A549 (cell line): ENCODE measurements around the gene RASA1. TPM values are rescaled to one million over a fixed set of nuclear protein-coding genes. Genes with fewer than 3 reads are reported as not detected.
A peak's percentile ranks its signal among the peaks of the same experiment; 100 is the strongest.

ENCODE experiments used
- ATAC-seq, 2 experiments: fragments of 200-7000 bp in 1 of 2; fragments of >200 bp in 1 of 2; cut with Nextera tagmentation in 1 of 2; cut with Tn5 transposase in 1 of 2; 3 replicates each; pipeline versions ENCODE4 v1.8.0 to v1.9.1; 2018 to 2020; ENCODE audit warnings: mild to moderate bottlenecking in 1 of 2, moderate library complexity in 1 of 2
- CTCF ChIA-PET: fragments of 300-600 bp; sonication (Branson Sonifier 250); formaldehyde crosslinking; extraction: SDS; loops from one replicate; lab custom pipeline; 2021; ENCODE audit warnings: antibody characterized with exemption, inconsistent platforms; lab: Yijun Ruan, JAX
- POLR2A ChIA-PET: fragments of 350-600 bp; formaldehyde crosslinking; extraction: SDS; loops from one replicate; lab custom pipeline; 2021; ENCODE audit warnings: antibody characterized with exemption, inconsistent platforms; lab: Yijun Ruan, JAX
- DNase-seq, 2 experiments: peaks; one replicate each; pipeline versions ENCODE4 v3.0.0 to v3.0.0-alpha.2; 2011 to 2016; ENCODE audit warnings: low read depth in 1 of 2, low spot score in 1 of 2
- FAIRE-seq: peaks from 2 replicates; lab custom pipeline; 2011; peaks lifted over from hg19 to GRCh38; lab: Jason Lieb, UNC
- H3K27ac ChIP-seq, 2 experiments: fragments of >200 bp; sonication (Bioruptor Twin); formaldehyde crosslinking; 3 replicates each; pipeline ENCODE4 v1.5.1; 2016 to 2017
- H3K4me1 ChIP-seq: fragments of >200 bp; sonication (Bioruptor Twin); formaldehyde crosslinking; 3 replicates; pipeline ENCODE4 v1.6.1; 2016
- H3K4me2 ChIP-seq: fragments of >200 bp; sonication (Bioruptor Twin); formaldehyde crosslinking; 3 replicates; pipeline ENCODE4 v1.6.1; 2016
- H3K4me3 ChIP-seq: fragments of >200 bp; sonication (Bioruptor Twin); formaldehyde crosslinking; 3 replicates; pipeline ENCODE4 v1.5.1; 2016
- H3K9me3 ChIP-seq: fragments of >200 bp; sonication (Bioruptor Twin); formaldehyde crosslinking; 3 replicates; pipeline ENCODE4 v1.6.1; 2016
- ATOH8 ChIP-seq: fragments of 250-450 bp; sonication (Bioruptor Pico); IDR thresholded peaks from 2 replicates; pipeline ENCODE4 v1.5.0; 2020; ENCODE audit warnings: low read depth, mild to moderate bottlenecking, moderate library complexity
- BCL3 ChIP-seq: fragments of >200 bp; sonication (Bioruptor Twin); formaldehyde crosslinking; IDR thresholded peaks from 3 replicates; pipeline ENCODE4 v1.6.1; 2016
- CBX8 ChIP-seq: fragments of 200-600 bp; sonication (generic); IDR thresholded peaks from 2 replicates; pipeline ENCODE4 v1.6.1; 2016
- CTCF ChIP-seq: fragments of >200 bp; sonication (Bioruptor Twin); formaldehyde crosslinking; IDR thresholded peaks from 3 replicates; pipeline ENCODE4 v1.5.1; 2016
- EHF ChIP-seq: fragments of 250-450 bp; sonication (Bioruptor Pico); IDR thresholded peaks from 2 replicates; pipeline ENCODE4 v1.5.0; 2020; ENCODE audit warnings: mild to moderate bottlenecking
- ELK1 ChIP-seq: fragments of 150-350 bp; IDR thresholded peaks from 2 replicates; pipeline ENCODE4 v1.6.1; 2014; ENCODE audit warnings: low read depth, mild to moderate bottlenecking, low read length
- FOSL2 ChIP-seq, 2 experiments: fragments of 450-650 bp in 1 of 2; fragments of >200 bp in 1 of 2; sonication (Bioruptor Twin) in 1 of 2; formaldehyde crosslinking; IDR thresholded peaks; 2 replicates each; pipeline versions ENCODE4 v1.5.0 to v1.6.1; 2016 to 2020; ENCODE audit warnings: mild to moderate bottlenecking in 1 of 2, moderate library complexity in 1 of 2
- FOXS1 ChIP-seq: fragments of 250-450 bp; sonication (Bioruptor Pico); IDR thresholded peaks from 2 replicates; pipeline ENCODE4 v1.5.0; 2020; ENCODE audit warnings: mild to moderate bottlenecking, moderate library complexity
- JUN ChIP-seq, 2 experiments: fragments of >200 bp; sonication (Bioruptor Twin); formaldehyde crosslinking; IDR thresholded peaks; 2 replicates in 1 of 2; 3 replicates in 1 of 2; pipeline ENCODE4 v1.6.1; 2016 to 2017
- KDM1A ChIP-seq: fragments of 200-600 bp; sonication (generic); IDR thresholded peaks from 2 replicates; pipeline ENCODE4 v1.6.1; 2016; ENCODE audit warnings: low read depth, mild to moderate bottlenecking
- MAX ChIP-seq: IDR thresholded peaks from 2 replicates; pipeline ENCODE4 v1.6.1; 2012
- MAZ ChIP-seq: fragments of 150-350 bp; IDR thresholded peaks from 2 replicates; pipeline ENCODE4 v1.6.1; 2014; ENCODE audit warnings: antibody characterized with exemption, low read depth, low read length, borderline replicate concordance
- MYC ChIP-seq: IDR thresholded peaks from 2 replicates; pipeline ENCODE4 v1.6.1; 2012; ENCODE audit warnings: mild to moderate bottlenecking, inconsistent platforms, low read length, improper control_type of control experiment, borderline replicate concordance
- NFE2L2 ChIP-seq: fragments of 150-350 bp; conservative IDR thresholded peaks from 2 replicates; pipeline ENCODE4 v1.6.1; 2014; ENCODE audit warnings: low read length
- POLR2A ChIP-seq: IDR thresholded peaks from 2 replicates; pipeline ENCODE4 v1.6.1; 2012; ENCODE audit warnings: mild to moderate bottlenecking, low read length
- RAD21 ChIP-seq, 2 experiments: fragments of >200 bp in 1 of 2; sonication (Bioruptor Twin) in 1 of 2; formaldehyde crosslinking in 1 of 2; IDR thresholded peaks in 1 of 2; conservative IDR thresholded peaks in 1 of 2; 2 replicates in 1 of 2; 3 replicates in 1 of 2; pipeline ENCODE4 v1.6.1; 2012 to 2018; ENCODE audit warnings: inconsistent platforms in 1 of 2
- RARB ChIP-seq: fragments of 250-450 bp; sonication (Bioruptor Pico); IDR thresholded peaks from 2 replicates; pipeline ENCODE4 v1.8.0; 2021; ENCODE audit warnings: mild to moderate bottlenecking, moderate library complexity
- RFX5 ChIP-seq: fragments of 450-650 bp; IDR thresholded peaks from 2 replicates; pipeline ENCODE4 v1.7.1; 2014; ENCODE audit warnings: antibody characterized with exemption, mild to moderate bottlenecking, moderate library complexity
- RNF2 ChIP-seq: fragments of 200-600 bp; sonication (generic); IDR thresholded peaks from 2 replicates; pipeline ENCODE4 v1.6.1; 2016; ENCODE audit warnings: low read depth, mild to moderate bottlenecking, antibody characterized with exemption, moderate library complexity, borderline replicate concordance
- SMC3 ChIP-seq: fragments of >200 bp; sonication (Bioruptor Twin); formaldehyde crosslinking; IDR thresholded peaks from 3 replicates; pipeline ENCODE4 v1.6.1; 2018; ENCODE audit warnings: inconsistent platforms
- TFCP2L1 ChIP-seq: fragments of 250-450 bp; sonication (Bioruptor Pico); IDR thresholded peaks from 2 replicates; pipeline ENCODE4 v1.5.0; 2021; ENCODE audit warnings: mild to moderate bottlenecking
- USF2 ChIP-seq: fragments of 450-650 bp; IDR thresholded peaks from 2 replicates; pipeline ENCODE4 v1.6.1; 2014; ENCODE audit warnings: antibody characterized with exemption
- ZFP36 ChIP-seq: fragments of 450-650 bp; IDR thresholded peaks from 2 replicates; pipeline ENCODE4 v1.6.1; 2014; ENCODE audit warnings: borderline replicate concordance; ENCODE audit not compliant: partially characterized antibody
- ZNF302 ChIP-seq: fragments of 250-450 bp; sonication (Bioruptor Pico); IDR thresholded peaks from 2 replicates; pipeline ENCODE4 v1.9.0; 2021; ENCODE audit warnings: inconsistent platforms, mild to moderate bottlenecking, moderate library complexity
- ZSCAN20 ChIP-seq: fragments of 250-450 bp; sonication (Bioruptor Pico); IDR thresholded peaks from 2 replicates; pipeline ENCODE4 v1.8.0; 2022; ENCODE audit warnings: mild to moderate bottlenecking, moderate library complexity
- WGBS: methylation state at CpG from one replicate; pipeline ENCODE4 v1.1.6; 2017; ENCODE audit errors: missing lambda C conversion rate; 5-methylcytosine and 5-hydroxymethylcytosine counted together
- polyA plus RNA-seq, 4 experiments: library from polyadenylated mRNA; depleted of rRNA in 3 of 4; stranded (reverse); fragments of >200 nt; fragmentation: RNase III in 1 of 4; extraction: RNeasy Plus Mini Kit Qiagen cat#74134 plus additional on column Dnase treatment in 1 of 4; gene quantifications; 2 replicates in 3 of 4; 3 replicates in 1 of 4; pipeline ENCODE4 v1.2.3, GENCODE V29; 2011 to 2017

RASA1 gene
- polyA plus RNA-seq, 2 of the 4 experiments (the other 2 are of a cell fraction) = 18.3 to 41.5 TPM

GRCh38 chr5:87399720-87400119 is 132.0 kb downstream of the RASA1 start (continued):
- TF ChIP-seq ZFP36 = no peak

- H3K4me3 ChIP-seq = no peak overlapping the region
- ATAC-seq (peak; percentile 83 to 88), FAIRE-seq (no peak), DNase-seq (peak; percentile 48 to 57)
- CTCF ChIA-PET = interaction anchor here (0.6 to 2.9 kb wide), 17 partner anchors 8 to 338 kb away, joined by 3 to 18 read pairs (median 4); partner anchors contain the start of genes CCNH and RASA1
- H3K9me3 ChIP-seq = no peaks in the 10 kb centered on the region
- no peak overlapping the region for H3K4me2 ChIP-seq
- no peak overlapping the region for H3K27ac ChIP-seq
- peaks cover 4% of the 10 kb centered on the region; the same call in 1 of the 3 replicates for H3K4me1 ChIP-seq
- WGBS = 29% methylated on average over 4 of the region's 4 CpGs
- POLR2A ChIA-PET = interaction anchor here (1.0 to 1.3 kb wide), 3 partner anchors 12 to 330 kb away, joined by 3 to 5 read pairs (median 4); partner anchors contain the start of genes CCNH and RASA1
- TF ChIP-seq BCL3 = no peak
- TF ChIP-seq KDM1A = no peak
- peak; percentile 71 to 72 for TF ChIP-seq RAD21 (conservative IDR thresholded peaks at IDR 0.05 in 1 of 2, IDR thresholded peaks at IDR 0.05 in 1 of 2)
- TF ChIP-seq CTCF = peak; percentile 69
- no peak for TF ChIP-seq CBX8
- no peak for TF ChIP-seq RFX5
- no peak for TF ChIP-seq ELK1
- no peak for TF ChIP-seq TFCP2L1 (CRISPR knock-in tag)
- TF ChIP-seq NFE2L2 = no peak
- TF ChIP-seq RNF2 = no peak
- no peak for TF ChIP-seq ATOH8 (CRISPR knock-in tag)
Measured at GRCh38 chr5:87400305-87400899, 132.7 kb downstream of the RASA1 start.

- Histone ChIP-seq H3K4me3 (no peak overlapping the region), H3K27ac (no peak overlapping the region), H3K4me1 (0 out of 3 replicates have a peak, but pooled peaks cover 4% of the 10 kb centered on the region), H3K4me2 (no peak overlapping the region), H3K9me3 (no peaks in the 10 kb centered on the region)
- FAIRE-seq = no peak
- ChIA-PET CTCF (interaction anchor here (1.4 to 2.9 kb wide), 4 partner anchors 47 to 331 kb away, joined by 3 to 18 read pairs (median 6); no protein-coding TSS in a partner anchor), POLR2A (no interaction called here)
- DNase-seq = no peak
- ATAC-seq = no peak
- TF ChIP-seq CBX8 (no peak), MYC (no peak), KDM1A (no peak), MAZ (no peak), USF2 (no peak), ZNF302 (CRISPR knock-in tag) (no peak), POLR2A (no peak), BCL3 (no peak), EHF (CRISPR knock-in tag) (no peak), RNF2 (no peak), FOSL2 (IDR thresholded peaks at IDR 0.05) (no peak), FOSL2 (CRISPR knock-in tag; IDR thresholded peaks at IDR 0.05) (no peak), MAX (no peak), SMC3 (no peak), RARB (CRISPR knock-in tag) (no peak), JUN (IDR thresholded peaks at IDR 0.05) (no peak), ELK1 (no peak), ZSCAN20 (CRISPR knock-in tag) (no peak), FOXS1 (CRISPR knock-in tag) (no peak)
Measured at GRCh38 chr5:87401626-87402025, 133.9 kb downstream of the RASA1 start.
